HG03066 (cell line): ENCODE data around the gene OR10A5.
A peak's percentile ranks its signal among the peaks of the same experiment; 100 is the strongest.
"Not testable (repeated sequence)": the region's sequence is repeated elsewhere in the genome, so short reads cannot be mapped to it uniquely, and the experiment has no call there.

Experiments used
- ATAC-seq: cut with Tn5 transposase; IDR thresholded peaks from one replicate; pipeline ENCODE4 v1.9.1; 2021; ENCODE audit warnings: low read depth; ENCODE audit not compliant: unreplicated experiment

OR10A5 gene

GRCh38 chr11:6875761-6876160 lies 30.3 kb downstream of the OR10A5 start:
- ATAC-seq = no peak

GRCh38 chr11:6876325-6876724 lies 30.8 kb downstream of the OR10A5 start, which contains the start of gene OR10A4:
Gene OR10A4, plus strand, starts transcription at chr11:6876625. Its CDS starts 23 bp downstream, at chr11:6876648.
- no peak for ATAC-seq

GRCh38 chr11:6876914-6877313 lies 31.4 kb downstream of the OR10A5 start:
- no peak for ATAC-seq

GRCh38 chr11:6882751-6883150 lies 37.3 kb downstream of the OR10A5 start:
- ATAC-seq = no peak

- ATAC-seq = not testable (repeated sequence)
Measured at GRCh38 chr11:6887711-6888110, 42.2 kb downstream of the OR10A5 start.

GRCh38 chr11:6888830-6889229 lies 43.3 kb downstream of the OR10A5 start:
- no peak for ATAC-seq

GRCh38 chr11:6889835-6890234 lies 44.4 kb downstream of the OR10A5 start:
- ATAC-seq = no peak

GRCh38 chr11:6892400-6892799 lies 46.9 kb downstream of the OR10A5 start, which contains the start of gene OR2D2:
Gene OR2D2, minus strand, starts transcription at chr11:6892500. Its CDS starts 0 bp downstream, at chr11:6892500.
- no peak for ATAC-seq

GRCh38 chr11:6894097-6894496 lies 48.6 kb downstream of the OR10A5 start:
- no peak for ATAC-seq

- peak; percentile 72 for ATAC-seq
Measured at GRCh38 chr11:6895010-6895409, 49.5 kb downstream of the OR10A5 start.
